Urothelium cell line (cell line): Measurements from ENCODE around the gene PHKA2.

ENCODE experiments used
- DNase-seq: peaks from one replicate; pipeline ENCODE4 v3.0.0; 2011; ENCODE audit warnings: low spot score, mixed read lengths
- FAIRE-seq: peaks from 2 replicates; lab custom pipeline; 2011; peaks lifted over from hg19 to GRCh38; lab: Jason Lieb, UNC

The PHKA2 gene

GRCh38 chrX:18933617-18934016 lies 50.3 kb downstream of the PHKA2 start:
- no peak for FAIRE-seq
- no peak for DNase-seq

- DNase-seq (peak; percentile 4), FAIRE-seq (no peak)
These were observed 51.9 kb downstream of the PHKA2 start for GRCh38 chrX:18931972-18932371.

GRCh38 chrX:18929775-18930174 lies 54.1 kb downstream of the PHKA2 start:
- DNase-seq, result no peak
- no peak for FAIRE-seq

- DNase-seq, result no peak
- FAIRE-seq, result no peak
These were observed 56.4 kb downstream of the PHKA2 start for GRCh38 chrX:18927558-18927957.

- FAIRE-seq (no peak), DNase-seq (no peak)
These were observed 59.3 kb downstream of the PHKA2 start for GRCh38 chrX:18924507-18925088.

GRCh38 chrX:18920566-18920965 lies 63.3 kb downstream of the PHKA2 start:
- no peak for FAIRE-seq
- no peak for DNase-seq

- FAIRE-seq (no peak), DNase-seq (no peak)
These were observed 63.8 kb downstream of the PHKA2 start for GRCh38 chrX:18920079-18920478.

GRCh38 chrX:18917831-18918230 lies 66.1 kb downstream of the PHKA2 start:
- no peak for FAIRE-seq
- no peak for DNase-seq

- DNase-seq, result no peak
- no peak for FAIRE-seq
These were observed 77.6 kb downstream of the PHKA2 start for GRCh38 chrX:18906286-18906685.

GRCh38 chrX:18900401-18900976 lies 83.4 kb downstream of the PHKA2 start:
- FAIRE-seq (no peak), DNase-seq (no peak)

- DNase-seq, result no peak
- no peak for FAIRE-seq
These were observed 84.0 kb downstream of the PHKA2 start for GRCh38 chrX:18899796-18900380.

- DNase-seq (no peak), FAIRE-seq (no peak)
These were observed 85.4 kb downstream of the PHKA2 start for GRCh38 chrX:18898492-18898891.

- FAIRE-seq (no peak), DNase-seq (no peak)
These were observed 85.8 kb downstream of the PHKA2 start for GRCh38 chrX:18898091-18898490.

- DNase-seq (no peak), FAIRE-seq (no peak)
These were observed 86.3 kb downstream of the PHKA2 start for GRCh38 chrX:18897611-18898010.

GRCh38 chrX:18896680-18897544 lies 87.0 kb downstream of the PHKA2 start:
- FAIRE-seq, result no peak
- DNase-seq, result no peak

GRCh38 chrX:18895189-18895951 lies 88.5 kb downstream of the PHKA2 start:
- DNase-seq, result no peak
- no peak for FAIRE-seq

- FAIRE-seq (no peak), DNase-seq (no peak)
These were observed 89.8 kb downstream of the PHKA2 start for GRCh38 chrX:18894156-18894555.

- no peak for FAIRE-seq
- DNase-seq, result no peak
These were observed 90.4 kb downstream of the PHKA2 start for GRCh38 chrX:18893536-18893935.

- DNase-seq (no peak), FAIRE-seq (no peak)
These were observed 91.0 kb downstream of the PHKA2 start for GRCh38 chrX:18892899-18893298.

GRCh38 chrX:18891548-18891945 lies 92.4 kb downstream of the PHKA2 start:
- DNase-seq (no peak), FAIRE-seq (no peak)
